RWPE1 (cell line): ENCODE results near the gene SLITRK5.

Source experiments
- CTCF ChIA-PET: fragments of 350-600 bp; sonication (Branson Sonifier 250); formaldehyde crosslinking; extraction: SDS; loops from one replicate; lab custom pipeline; 2021; lab: Yijun Ruan, JAX
- POLR2A ChIA-PET: fragments of 400-600 bp; formaldehyde crosslinking; extraction: SDS; loops from one replicate; lab custom pipeline; 2020; ENCODE audit warnings: antibody characterized with exemption; ENCODE audit not compliant: low non-redundant PET; lab: Yijun Ruan, JAX
- DNase-seq: peaks from one replicate; pipeline ENCODE4 v3.0.0; 2012; ENCODE audit warnings: low spot score
- H3K27ac ChIP-seq: fragments of 450-650 bp; 2 replicates; pipeline ENCODE4 v1.5.1; 2017
- CTCF ChIP-seq: fragments of 450-650 bp; conservative IDR thresholded peaks from 2 replicates; pipeline ENCODE4 v1.5.1; 2017; ENCODE audit warnings: low read depth, mild to moderate bottlenecking

Gene SLITRK5

GRCh38 chr13:87709947-87710346, 38.8 kb downstream of the SLITRK5 start:
- ChIA-PET CTCF (no interaction called here), POLR2A (no interaction called here)
- no peak for TF ChIP-seq CTCF
- H3K27ac ChIP-seq: no peak overlapping the region
- DNase-seq: no peak

GRCh38 chr13:87712012-87712411, 40.8 kb downstream of the SLITRK5 start:
- POLR2A ChIA-PET: no interaction called here
- H3K27ac ChIP-seq: no peak overlapping the region
- DNase-seq: no peak
- TF ChIP-seq CTCF: no peak
- CTCF ChIA-PET: no interaction called here
